ENCODE results near the gene SEC22C.
A peak's percentile ranks its signal among the peaks of the same experiment; 100 is the strongest.
"Not testable (repeated sequence)": the region's sequence is repeated elsewhere in the genome, so short reads cannot be mapped to it uniquely, and the experiment has no call there.

The SEC22C gene

GRCh38 chr3:42581709-42582473, at the start of gene SEC22C:
SEC22C (minus strand) TSS chr3:42581967; CDS start chr3:42569046, 12,921 bp downstream.
- DNase-seq, result peak; percentile 92 to 94

GRCh38 chr3:42613462-42613861, 31.7 kb upstream of the SEC22C start:
- no peak for DNase-seq

GRCh38 chr3:42612928-42613327, 31.2 kb upstream of the SEC22C start:
- no peak for DNase-seq

DNA sequence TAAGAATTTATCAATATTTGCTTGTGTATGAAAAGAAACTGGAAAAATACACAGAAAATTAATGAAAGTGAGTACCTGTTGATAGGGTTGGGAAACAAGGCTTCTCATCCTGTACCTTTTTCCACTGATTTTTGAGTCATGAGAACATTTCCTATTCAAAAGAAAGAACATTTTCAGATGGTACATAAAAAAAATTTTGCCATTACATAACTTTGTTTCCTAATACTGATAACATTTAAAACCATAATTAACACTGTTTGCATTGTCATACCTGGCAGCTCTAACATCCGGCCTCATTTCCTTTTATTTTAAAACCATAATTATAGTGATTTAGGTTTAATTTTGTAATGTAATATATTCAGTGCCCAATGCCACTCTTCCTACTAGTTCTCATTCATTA, 30.4 kb upstream of the SEC22C start:
- DNase-seq, result no peak

GRCh38 chr3:42610976-42611375, 29.2 kb upstream of the SEC22C start:
- DNase-seq, result no peak

DNA sequence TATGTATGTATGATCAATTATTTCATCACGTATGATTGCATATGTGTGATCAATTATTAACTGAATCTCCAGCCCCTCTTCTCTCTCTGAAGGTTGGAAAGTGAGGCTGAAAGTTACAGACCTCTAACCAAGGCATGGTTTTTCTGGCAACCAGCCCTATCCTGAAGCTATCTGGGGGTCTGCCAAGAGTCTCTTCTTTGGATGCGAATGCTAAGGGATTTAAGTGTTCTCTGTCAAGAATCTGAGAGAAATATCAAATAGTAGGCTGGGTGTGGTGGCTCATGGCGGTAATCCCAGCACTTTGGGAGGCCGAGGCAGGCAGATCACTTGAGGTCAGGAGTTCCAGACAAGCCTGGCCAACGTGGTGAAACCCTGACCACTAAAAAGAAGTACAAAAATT, 26.8 kb upstream of the SEC22C start:
- no peak for DNase-seq

GRCh38 chr3:42605546-42606173, 23.9 kb upstream of the SEC22C start:
- DNase-seq, result no peak

GRCh38 chr3:42602961-42603360, 21.2 kb upstream of the SEC22C start:
- DNase-seq, result no peak

GRCh38 chr3:42601896-42602581, 20.3 kb upstream of the SEC22C start:
- DNase-seq, result no peak

- DNase-seq, result peak; percentile 45 to 56
Measured at GRCh38 chr3:42600958-42601675, 19.4 kb upstream of the SEC22C start.

DNA sequence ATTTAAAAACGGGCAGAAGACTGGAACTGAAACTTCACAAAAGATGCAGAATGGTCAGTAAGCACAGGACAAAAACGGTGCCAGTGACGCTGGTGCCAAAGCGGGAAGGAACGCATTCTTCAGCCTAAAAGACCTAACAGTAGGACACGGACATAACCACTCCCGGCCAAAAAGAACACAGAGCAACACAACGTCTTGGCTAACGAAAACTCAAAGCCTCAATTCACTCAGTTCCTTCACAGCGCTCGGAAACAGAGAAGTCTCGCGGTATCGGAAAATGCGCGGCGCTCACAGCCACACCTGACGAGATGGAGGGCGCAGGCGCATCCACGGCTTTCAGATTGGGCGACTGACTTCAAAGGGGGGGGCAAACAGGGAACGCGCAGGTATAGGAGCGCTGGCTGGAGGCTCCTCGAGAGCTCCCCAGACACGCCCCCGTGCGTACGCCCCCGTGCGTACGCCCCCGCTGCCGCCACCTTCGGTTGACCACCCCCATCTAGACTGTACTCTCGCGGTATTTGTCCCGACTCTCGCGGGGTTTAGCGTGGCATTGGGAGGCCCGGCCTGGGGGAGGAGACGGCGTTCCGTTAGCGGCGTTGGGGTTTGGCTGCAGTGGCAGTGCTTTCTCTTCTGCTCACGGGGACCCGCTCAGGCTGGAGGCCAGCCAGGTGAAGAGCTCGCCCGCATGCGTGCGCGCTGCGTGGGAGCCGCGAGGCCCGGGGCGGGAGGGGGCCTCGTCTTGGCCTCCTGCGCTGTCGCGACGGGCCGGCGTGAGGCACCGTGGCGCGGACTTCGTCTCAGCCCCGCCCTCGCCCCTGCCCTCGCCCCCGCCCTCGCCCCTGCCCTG, 18.6 kb upstream of the SEC22C start, which contains the start of gene NKTR:
Gene NKTR, plus strand, starts transcription at position 576 of the 847 bp plus-strand sequence. CDS start 321 bp downstream, outside the sequence.
- peak; percentile 99 to 100 for DNase-seq

GRCh38 chr3:42597098-42597497, 15.3 kb upstream of the SEC22C start:
- not testable (repeated sequence) for DNase-seq

DNA sequence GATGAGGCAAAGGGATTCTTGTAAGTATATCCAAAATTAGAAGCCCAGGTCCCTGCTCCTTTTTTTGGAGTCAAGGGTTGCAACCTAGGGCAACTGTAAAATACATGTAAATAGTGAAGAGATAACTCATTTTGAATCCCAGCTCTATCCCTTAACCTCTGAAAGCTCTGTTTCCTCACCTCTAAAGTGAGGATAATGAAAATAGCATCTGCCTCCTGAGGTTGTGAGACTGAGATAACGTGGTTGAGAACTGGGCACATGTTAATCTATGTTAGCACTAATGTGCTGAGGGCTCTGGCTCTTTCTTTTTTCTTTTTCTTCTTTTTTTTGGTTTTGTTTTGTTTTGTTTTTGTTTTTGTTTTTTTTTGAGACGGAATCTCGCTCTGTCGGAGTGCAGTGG, 13.9 kb upstream of the SEC22C start:
- DNase-seq, result no peak

DNA sequence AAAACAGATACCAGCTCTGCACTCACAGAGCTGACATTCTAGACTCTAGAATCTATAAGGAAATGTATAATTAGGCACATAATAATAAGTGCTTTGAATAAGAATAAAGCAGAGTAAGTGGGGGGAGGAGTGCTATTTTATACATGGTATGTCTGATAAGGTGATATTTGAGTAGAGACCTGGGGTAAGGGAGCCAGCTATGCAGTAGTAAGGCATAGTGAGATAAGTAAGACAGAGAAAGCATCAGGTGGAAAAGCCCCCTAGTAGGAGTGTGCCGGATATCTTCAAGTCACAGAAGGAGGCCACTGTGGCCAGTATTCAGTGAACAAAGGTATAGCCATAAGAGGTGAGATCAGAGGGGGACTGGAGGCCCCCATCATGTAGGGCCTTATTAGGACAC, 11.9 kb upstream of the SEC22C start:
- DNase-seq, result no peak

GRCh38 chr3:42591811-42592210, 10.0 kb upstream of the SEC22C start:
- DNase-seq, result no peak

- DNase-seq, result peak in 1 of 2 donors; percentile 6
Measured at GRCh38 chr3:42590989-42591756, 9.4 kb upstream of the SEC22C start.

DNA sequence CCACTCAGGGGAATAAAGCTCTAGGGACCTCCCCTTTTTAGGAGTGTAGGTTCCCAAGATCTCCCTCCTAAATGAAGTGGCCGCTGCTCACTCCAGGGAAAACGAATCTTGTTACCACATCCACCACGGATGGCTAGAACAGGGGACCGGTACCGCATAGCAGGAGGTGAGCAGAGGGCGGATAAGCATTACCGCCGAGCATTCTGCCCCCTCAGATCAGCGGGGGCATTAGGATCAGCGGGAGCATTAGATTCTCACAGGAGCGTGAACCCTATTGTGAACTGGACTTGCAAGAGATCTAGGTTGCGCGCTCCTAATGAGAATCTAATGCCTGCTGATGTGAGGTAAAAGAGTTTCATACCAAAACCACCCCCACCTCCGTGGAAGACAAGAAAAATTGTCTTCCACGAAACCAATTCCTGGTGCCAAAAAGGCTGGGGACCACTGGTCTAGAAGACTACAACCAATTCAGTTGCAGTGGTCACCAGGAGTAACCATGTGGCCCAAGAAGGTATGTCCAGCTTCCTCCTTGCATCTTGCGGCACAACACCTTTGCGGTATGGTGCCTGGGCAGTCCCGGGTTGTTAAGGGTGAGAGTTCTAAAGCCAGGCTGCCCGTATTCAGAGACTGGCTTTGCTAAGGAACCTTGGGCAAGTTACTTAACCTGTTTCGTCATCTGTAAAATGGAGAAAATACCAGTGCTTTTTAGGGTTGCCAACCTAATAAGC, 7.8 kb upstream of the SEC22C start:
- no peak for DNase-seq

DNA sequence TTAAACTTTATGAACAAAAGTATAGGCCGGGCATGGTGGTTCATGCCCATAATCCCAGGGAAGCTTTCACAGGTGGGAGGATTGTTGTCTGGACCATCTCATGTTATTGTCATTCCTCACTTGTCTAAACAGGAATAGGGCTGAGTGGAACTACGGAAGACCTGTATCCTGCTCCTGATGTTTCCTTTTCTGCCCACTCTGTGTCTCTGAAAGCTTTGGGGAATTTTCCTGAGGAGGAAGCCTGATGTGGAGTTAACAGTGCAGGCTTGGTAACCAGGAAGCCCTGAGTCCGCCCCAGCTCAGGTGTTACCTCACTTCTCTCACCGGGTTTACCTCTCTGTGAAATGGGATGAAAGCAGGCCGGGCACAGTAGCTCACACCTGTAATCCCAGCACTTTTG, 6.9 kb upstream of the SEC22C start:
- no peak for DNase-seq

DNA sequence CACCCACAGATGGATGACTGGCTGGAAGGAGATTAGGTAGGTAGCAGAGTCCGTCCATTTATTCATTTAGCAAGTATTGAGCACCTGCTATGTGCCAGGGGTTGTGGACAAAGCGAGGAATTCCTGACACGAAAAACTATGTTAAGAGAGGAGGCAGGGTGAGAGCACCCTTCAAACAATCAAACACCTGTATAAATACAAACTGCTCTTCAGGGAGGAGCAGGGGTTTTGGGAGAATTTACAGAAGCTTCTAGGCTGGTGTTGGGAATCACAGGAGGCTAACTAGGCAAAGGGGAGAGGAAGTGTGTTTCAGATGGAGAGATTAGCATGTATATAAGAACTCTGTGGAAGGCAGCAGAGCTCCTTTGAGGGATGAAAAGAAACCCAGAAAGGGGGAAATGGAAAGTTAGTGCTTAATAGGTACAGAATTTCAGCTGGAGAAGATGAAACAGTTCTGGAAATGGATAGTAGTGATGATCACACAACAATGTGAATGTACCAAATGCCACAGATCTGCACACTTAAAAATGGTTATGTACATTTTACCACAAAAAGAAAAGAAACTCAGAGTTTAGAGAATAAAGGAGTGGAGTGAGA, 805 bp upstream of the SEC22C start:
- DNase-seq, result no peak

- no peak for DNase-seq
Measured at GRCh38 chr3:42581400-42581708, 413 bp downstream of the SEC22C start.

All from stimulated activated CD4-positive, alpha-beta T cell treated with anti-CD3 and anti-CD28 coated beads, Interleukin-2, amount 100 ng/mL, for 48 hours (primary cell).